Esophagus squamous epithelium (tissue), 4 donors: ENCODE results near the gene ELMO1.

Experiments
- POLR2A ChIP-seq, 4 donors: fragments of 450-650 bp; IDR thresholded peaks; one replicate each; pipeline ENCODE4 v1.6.1; 2017; ENCODE audit warnings: antibody characterized with exemption in 4 of 4, mild to moderate bottlenecking in 4 of 4, moderate library complexity in 3 of 4
- TF ChIP-seq, protein P1 (sequence below), 6 experiments: fragments of 450-650 bp in 4 of 6; fragments of 200-600 bp in 2 of 6; sonication (generic) in 2 of 6; IDR thresholded peaks; one replicate each; pipeline ENCODE4 v1.5.1; 2016 to 2019; ENCODE audit warnings: antibody characterized with exemption in 6 of 6, mild to moderate bottlenecking in 4 of 6, moderate library complexity in 4 of 6

DNA sequence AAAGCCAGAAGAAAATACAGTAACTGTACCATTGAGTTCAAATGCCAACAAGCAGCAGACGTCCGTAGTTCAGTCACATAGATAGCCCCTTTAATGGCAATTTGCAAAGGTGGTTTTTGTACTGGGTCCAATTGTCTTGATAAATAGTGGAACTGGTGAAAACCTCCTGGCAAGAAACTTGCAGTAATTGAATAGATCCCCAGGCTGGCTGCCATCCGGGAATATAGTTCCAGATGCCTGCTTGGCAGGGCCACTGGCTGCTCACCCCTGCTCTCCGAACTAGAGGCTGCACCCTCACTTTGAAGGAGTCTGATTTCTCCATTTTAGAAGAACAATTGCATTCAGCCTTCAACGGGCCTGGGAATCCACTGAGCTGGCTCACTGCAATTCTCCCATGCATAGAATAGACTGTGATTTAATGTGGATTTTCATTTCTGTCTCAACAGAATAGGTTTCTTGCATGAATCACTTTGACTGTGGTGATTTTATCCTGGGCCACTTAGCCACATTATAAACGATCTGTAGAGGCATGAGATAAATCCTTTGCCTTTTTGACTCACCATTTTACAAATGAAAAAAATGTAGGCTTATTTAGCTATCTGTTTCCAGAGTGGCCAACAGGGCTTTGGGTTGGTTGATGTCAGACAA is 35.9 kb upstream of the ELMO1 start:
- TF ChIP-seq, protein P1, sequence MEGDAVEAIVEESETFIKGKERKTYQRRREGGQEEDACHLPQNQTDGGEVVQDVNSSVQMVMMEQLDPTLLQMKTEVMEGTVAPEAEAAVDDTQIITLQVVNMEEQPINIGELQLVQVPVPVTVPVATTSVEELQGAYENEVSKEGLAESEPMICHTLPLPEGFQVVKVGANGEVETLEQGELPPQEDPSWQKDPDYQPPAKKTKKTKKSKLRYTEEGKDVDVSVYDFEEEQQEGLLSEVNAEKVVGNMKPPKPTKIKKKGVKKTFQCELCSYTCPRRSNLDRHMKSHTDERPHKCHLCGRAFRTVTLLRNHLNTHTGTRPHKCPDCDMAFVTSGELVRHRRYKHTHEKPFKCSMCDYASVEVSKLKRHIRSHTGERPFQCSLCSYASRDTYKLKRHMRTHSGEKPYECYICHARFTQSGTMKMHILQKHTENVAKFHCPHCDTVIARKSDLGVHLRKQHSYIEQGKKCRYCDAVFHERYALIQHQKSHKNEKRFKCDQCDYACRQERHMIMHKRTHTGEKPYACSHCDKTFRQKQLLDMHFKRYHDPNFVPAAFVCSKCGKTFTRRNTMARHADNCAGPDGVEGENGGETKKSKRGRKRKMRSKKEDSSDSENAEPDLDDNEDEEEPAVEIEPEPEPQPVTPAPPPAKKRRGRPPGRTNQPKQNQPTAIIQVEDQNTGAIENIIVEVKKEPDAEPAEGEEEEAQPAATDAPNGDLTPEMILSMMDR (IDR thresholded peaks at IDR 0.05), result no peak
- no peak for TF ChIP-seq POLR2A (IDR thresholded peaks at IDR 0.05)
